DMS 273 (cell line): ENCODE measurements around the gene ITFG2.
A peak's percentile ranks its signal among the peaks of the same experiment; 100 is the strongest.
"Not testable (repeated sequence)": the region's sequence is repeated elsewhere in the genome, so short reads cannot be mapped to it uniquely, and the experiment has no call there.

Source experiments
- DNase-seq: peaks from one replicate; lab custom pipeline; 2025; ENCODE audit not compliant: unreplicated experiment; lab: John Stamatoyannopoulos, UW

Gene ITFG2

DNA sequence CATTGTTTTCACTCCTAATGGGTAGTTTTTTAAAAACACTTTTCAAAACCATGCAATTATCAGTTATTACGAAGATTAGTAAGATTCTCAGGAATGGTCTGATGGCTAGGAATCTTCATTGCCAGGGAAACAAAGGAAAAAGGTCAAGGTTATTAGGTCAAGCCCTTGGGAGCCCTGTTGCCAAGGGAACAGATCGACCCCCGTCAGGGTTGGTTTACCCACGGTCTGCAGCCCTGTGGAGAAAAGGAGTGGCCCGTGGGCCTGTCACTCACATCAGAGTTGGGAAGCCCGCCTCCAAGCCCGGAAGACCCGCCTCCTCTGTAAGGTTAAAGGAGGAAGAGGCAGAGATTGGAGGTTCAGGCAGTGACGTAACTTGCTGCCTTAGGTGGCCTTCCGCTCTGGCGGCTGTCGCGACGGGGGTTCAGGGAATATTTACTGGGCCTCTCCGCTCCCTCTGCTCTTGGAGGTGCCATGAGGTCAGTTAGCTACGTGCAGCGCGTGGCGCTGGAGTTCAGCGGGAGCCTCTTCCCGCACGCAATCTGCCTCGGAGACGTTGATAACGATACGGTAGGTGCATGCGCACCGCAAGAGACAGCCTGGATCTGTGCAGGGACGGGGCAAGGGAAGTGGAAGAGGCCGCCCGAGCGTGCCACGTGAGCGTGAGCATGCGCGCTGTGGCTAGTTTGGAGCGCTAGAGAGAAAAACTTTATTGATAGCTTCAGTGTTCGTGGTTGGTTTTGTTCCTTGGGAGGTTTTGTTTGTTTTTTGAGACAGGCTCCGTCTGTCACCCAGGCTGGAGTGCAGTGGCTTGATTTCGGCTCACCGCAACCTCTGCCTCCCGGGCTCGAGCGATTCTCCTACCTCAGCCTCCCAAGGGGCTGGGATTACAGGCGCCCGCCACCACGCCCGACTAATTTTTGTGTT lies at the start of gene ITFG2:
Gene ITFG2, plus strand, starts transcription at position 379 of the 924 bp plus-strand sequence. Its CDS starts 93 bp downstream, at position 472.
- DNase-seq = peak; percentile 98

DNA sequence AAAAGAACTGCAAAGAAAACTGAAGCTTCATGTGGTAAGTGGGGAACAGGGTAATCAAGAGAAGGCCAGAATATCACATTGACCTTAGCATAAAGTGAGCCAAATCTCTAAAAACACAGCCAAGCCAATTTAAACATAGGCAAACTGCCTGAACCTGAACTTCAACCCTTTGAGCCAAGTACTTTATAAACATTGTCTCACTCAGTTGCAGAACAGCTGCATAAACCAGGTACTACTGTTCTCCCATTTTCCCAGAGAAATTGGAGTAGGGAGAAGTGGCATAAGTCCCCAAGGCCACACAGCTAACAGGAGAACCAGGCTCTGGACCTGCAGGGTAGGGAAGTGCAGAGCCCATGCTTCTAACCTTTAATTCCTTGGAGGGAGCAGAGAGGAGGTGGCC lies 48.1 kb upstream of the ITFG2 start:
- DNase-seq = no peak

DNA sequence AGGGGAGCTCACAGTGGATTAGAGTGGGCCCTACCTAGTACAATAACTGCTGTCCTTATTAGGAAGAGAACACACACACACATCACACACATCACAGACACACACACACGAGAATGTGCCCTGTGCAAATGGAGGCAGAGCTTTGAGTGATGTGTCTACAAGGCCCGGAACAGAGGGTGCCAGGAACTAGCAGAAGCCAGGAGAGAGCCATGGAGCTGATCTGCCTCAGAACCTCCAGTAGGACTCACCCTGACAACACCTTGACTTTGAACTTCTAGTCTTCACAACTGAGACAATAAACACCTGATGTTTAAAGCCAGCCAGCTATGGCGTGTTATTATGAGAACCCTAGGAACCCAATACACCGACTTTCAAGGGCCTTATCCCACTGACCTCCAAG lies 47.4 kb upstream of the ITFG2 start:
- DNase-seq = no peak

DNA sequence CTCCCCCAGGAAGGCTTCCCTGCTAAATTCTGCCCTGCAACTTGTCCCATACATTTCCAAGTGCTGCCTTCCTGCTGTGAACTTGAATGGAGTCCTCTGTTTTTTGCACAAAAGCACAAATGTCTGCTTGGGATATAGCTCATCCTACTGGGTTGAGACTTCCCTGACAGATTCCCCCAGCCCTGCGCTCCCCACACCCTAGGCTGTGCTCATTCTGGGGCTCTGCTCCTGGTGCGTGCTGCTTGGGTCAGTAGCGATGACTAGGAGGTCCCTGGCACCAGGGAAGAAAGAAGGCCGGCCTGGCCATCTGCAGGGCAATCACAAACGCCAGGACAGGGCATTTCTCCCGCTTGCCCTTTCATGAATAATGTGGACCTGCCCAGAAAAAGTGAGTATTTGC lies 46.9 kb upstream of the ITFG2 start:
- DNase-seq = no peak

GRCh38 chr12:2768224-2768961 lies 44.1 kb upstream of the ITFG2 start:
- no peak for DNase-seq

- no peak for DNase-seq
Measured at GRCh38 chr12:2769866-2770533, 42.5 kb upstream of the ITFG2 start.

DNA sequence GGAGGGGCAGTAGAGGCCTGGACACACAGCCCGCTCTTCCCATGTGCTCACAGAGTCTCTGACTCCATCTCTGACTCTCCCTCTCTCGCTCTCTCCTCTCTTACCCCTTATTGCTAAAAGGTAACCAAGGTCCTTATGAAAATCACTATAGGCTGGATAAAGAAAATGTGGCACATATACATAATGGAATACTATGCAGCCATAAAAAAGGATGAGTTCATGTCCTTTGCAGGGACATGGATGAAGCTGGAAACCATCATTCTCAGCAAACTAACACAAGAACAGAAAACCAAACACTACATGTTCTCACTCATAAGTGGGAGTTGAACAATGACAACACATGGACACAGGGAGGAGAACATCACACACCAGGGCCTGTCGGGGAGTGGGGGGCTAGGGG lies 41.9 kb upstream of the ITFG2 start:
- DNase-seq = not testable (repeated sequence)

GRCh38 chr12:2772370-2772769 lies 40.1 kb upstream of the ITFG2 start:
- no peak for DNase-seq

- DNase-seq = no peak
Measured at GRCh38 chr12:2773199-2773875, 39.1 kb upstream of the ITFG2 start.

GRCh38 chr12:2775431-2775830 lies 37.0 kb upstream of the ITFG2 start:
- no peak for DNase-seq

DNA sequence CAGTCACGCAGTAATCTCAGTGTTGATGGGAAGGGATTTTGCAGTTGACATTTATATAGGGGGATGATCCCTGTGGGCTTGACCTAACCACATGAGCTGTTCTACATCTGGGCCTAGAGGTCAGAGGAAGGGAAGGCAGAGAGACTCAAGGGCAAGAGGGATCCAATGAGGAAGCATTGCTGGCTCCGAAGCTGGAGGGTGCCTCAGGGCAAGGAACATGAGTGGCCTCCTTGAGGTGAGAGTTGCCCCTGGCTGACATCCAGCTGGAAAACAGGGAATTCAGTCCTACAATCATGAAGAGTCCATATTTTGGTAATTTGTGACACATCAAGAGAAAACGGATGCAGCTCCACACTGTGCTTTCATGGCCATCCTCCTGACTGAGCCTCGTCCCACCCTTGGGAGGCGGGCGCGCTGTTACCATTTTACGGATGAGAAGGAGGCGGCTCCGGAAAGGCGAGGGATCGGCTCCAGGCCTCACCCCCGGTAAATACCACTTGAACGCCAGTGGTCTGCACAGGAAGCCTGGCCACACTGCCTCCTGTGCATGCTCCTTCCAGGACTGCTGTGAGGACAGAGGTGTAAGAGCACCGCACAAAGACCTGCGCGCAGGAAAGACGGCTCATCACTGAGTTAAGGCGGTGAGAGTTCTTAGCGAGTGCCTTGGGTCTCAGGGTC lies 36.2 kb upstream of the ITFG2 start:
- DNase-seq = no peak

GRCh38 chr12:2779281-2779680 lies 33.2 kb upstream of the ITFG2 start:
- no peak for DNase-seq

DNA sequence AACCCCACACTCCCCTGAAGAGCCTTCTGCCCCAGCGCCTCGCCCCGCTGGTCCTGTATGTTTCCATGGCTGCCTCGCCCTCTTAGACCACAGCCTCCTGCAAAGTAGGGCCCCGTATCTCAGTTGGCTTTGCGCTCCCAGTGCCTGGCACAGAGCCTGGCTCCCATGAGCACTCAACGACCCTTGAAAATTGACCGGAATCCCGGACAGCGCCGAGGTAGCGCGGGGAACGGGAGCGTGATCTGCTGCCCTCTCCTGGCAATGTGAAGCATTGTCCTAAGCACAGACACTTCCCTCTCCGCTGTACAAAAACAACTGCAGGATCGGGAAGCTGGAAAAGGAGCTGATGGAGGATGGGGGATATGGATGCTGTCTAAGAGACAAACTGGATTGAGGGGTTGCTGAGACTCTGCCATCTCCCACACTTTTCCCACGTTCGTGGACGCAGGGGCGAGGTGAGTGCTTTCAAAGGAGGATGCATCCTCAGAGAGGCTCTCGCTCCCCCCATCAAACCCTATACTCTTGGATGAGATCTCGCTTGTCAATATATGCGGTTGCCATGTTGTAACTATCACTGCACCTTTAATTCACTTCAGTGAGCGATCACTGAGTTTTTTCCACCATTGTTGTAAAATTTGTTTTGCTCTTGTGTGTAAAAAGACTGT lies 28.4 kb upstream of the ITFG2 start:
- DNase-seq = peak; percentile 74

DNA sequence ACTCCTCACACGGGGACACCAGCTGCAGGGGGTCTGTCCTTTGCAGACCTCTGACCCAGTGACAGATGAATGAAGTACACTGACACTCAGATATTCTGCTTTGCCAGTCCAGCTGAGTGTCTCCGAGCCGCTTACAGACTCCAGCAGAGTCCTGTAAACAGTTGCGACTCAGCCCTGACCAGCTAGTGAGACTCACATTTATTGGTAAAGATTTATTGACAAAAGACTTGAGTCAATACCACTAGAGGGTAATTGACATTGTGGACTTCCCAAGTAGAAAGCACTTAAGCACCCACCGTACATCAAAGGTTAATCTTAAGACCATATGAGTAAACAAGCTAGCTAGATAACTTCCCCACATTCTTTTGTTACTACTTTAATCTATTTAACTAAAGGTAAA lies 27.5 kb upstream of the ITFG2 start:
- no peak for DNase-seq

- DNase-seq = no peak
Measured at GRCh38 chr12:2791089-2791488, 21.4 kb upstream of the ITFG2 start.

DNA sequence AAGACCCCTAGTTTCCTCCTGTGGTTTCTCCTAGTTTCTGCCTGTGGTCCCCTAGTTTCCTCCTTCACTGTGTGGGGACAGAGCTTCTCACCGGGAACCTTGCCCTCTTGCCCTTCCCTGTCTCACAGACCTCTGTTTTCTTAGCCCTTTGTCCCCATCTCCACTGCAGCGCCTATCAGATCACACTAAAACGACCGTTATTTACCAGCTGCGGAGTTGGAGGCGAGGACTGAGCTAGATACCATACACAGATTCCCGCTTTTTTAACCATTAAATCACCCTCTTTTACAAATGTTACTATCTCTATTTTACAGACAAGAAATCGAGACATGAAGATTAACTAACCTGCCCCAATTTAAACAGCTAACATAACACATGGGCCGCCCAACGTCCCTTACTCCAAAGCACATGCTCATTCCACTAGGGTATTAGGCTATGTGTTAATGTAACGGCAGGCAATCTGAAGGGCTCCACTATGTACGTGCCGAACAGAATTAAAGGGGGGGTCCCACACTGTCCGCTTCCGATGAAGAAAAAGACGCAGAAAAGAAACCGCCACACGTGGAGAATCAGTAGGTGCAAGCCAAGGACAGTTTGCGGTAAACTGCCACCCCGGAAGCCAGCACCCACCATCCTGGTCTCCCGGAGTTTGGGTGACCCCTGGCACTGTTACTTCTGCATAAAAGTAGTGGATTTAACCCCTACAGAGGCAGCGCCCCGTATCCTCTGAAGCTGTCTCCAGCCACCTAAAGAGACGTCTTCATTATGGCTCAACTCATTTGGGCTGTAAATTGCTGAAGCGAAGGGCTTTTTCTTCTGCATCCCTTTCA lies 19.6 kb upstream of the ITFG2 start:
- no peak for DNase-seq

- DNase-seq = no peak
Measured at GRCh38 chr12:2793561-2793960, 18.9 kb upstream of the ITFG2 start.

DNA sequence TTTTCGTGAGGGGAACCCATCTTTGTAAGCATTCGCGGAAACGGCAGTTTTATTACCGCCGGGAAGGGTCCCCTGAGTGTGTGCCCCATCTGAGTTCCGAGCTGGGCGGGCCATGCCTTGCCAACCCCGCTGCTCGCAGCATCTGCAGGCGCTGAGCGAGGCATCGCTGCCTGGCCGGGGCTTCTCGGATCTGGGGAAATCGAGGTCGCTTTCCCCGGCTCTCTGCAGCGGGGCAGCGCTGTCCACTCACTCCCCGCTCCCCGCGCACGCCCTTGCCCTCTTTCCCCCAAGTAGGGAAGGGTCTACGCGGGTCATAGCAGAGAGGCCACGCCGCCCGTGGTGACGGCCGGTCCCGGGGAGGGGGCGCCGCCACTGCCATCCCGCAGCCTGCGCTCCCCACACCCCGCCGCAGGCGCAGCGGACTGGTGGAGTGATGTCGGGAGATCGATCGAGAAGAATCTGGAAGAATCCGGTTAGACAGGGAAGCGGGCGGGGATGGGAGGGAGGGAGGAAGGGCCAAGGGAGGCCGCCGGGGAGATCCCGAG lies 18.2 kb upstream of the ITFG2 start:
- peak; percentile 42 for DNase-seq
